H9 (cell line): ENCODE measurements around the gene OR7E24. TPM values are rescaled to one million over a fixed set of nuclear protein-coding genes. Genes with fewer than 3 reads are reported as not detected.

Experiments used
- DNase-seq: peaks from one replicate; pipeline ENCODE4 v3.0.0-alpha.2; 2017
- H2AFZ ChIP-seq: one replicate; pipeline ENCODE4 v1.6.1; 2013; ENCODE audit warnings: mild to moderate bottlenecking, low read length, control low read depth, moderate library complexity
- H2AK5ac ChIP-seq: 2 replicates; pipeline ENCODE4 v1.6.1; 2013; ENCODE audit warnings: low read length, control low read depth, mixed read lengths; ENCODE audit not compliant: insufficient read length
- H2BK120ac ChIP-seq: one replicate; pipeline ENCODE4 v1.6.1; 2013; ENCODE audit warnings: low read depth, mild to moderate bottlenecking, low read length, control low read depth, inconsistent platforms; ENCODE audit not compliant: poor library complexity, severe bottlenecking
- H2BK12ac ChIP-seq: 2 replicates; pipeline ENCODE4 v1.6.1; 2013; ENCODE audit warnings: low read length, control low read depth, mixed read lengths, low read depth; ENCODE audit not compliant: insufficient read length
- H2BK15ac ChIP-seq: 2 replicates; pipeline ENCODE4 v1.6.1; 2013; ENCODE audit warnings: low read depth, low read length, control low read depth
- H2BK20ac ChIP-seq: one replicate; pipeline ENCODE4 v1.6.1; 2013; ENCODE audit warnings: low read depth, mild to moderate bottlenecking, low read length, control low read depth, inconsistent platforms; ENCODE audit not compliant: poor library complexity, severe bottlenecking
- H2BK5ac ChIP-seq: 2 replicates; pipeline ENCODE4 v1.6.1; 2013; ENCODE audit warnings: low read length, control low read depth, mixed read lengths; ENCODE audit not compliant: insufficient read length
- H3K14ac ChIP-seq: 2 replicates; pipeline ENCODE4 v1.6.1; 2013; ENCODE audit warnings: low read length, control low read depth; ENCODE audit not compliant: insufficient read depth
- H3K18ac ChIP-seq: 2 replicates; pipeline ENCODE4 v1.6.1; 2013; ENCODE audit warnings: low read depth, mild to moderate bottlenecking, mixed read lengths, low read length, control low read depth; ENCODE audit not compliant: insufficient read length
- H3K23ac ChIP-seq: 2 replicates; pipeline ENCODE4 v1.6.1; 2013; ENCODE audit warnings: low read length, control low read depth, mixed read lengths, low read depth; ENCODE audit not compliant: insufficient read length
- H3K23me2 ChIP-seq: 2 replicates; pipeline ENCODE4 v1.6.1; 2013; ENCODE audit warnings: low read depth, mild to moderate bottlenecking, mixed read lengths, low read length, control low read depth; ENCODE audit not compliant: insufficient read length, poor library complexity, severe bottlenecking
- H3K27ac ChIP-seq: 2 replicates; pipeline ENCODE4 v1.5.1; 2013; ENCODE audit warnings: low read length, control low read depth, mixed read lengths, low read depth; ENCODE audit not compliant: insufficient read length
- H3K27me3 ChIP-seq: 2 replicates; pipeline ENCODE4 v1.6.1; 2013; ENCODE audit warnings: low read length, control low read depth, inconsistent platforms; ENCODE audit not compliant: insufficient read depth
- H3K4ac ChIP-seq: 2 replicates; pipeline ENCODE4 v1.6.1; 2013; ENCODE audit warnings: low read depth, mild to moderate bottlenecking, control low read depth, inconsistent platforms, low read length, moderate library complexity
- H3K4me1 ChIP-seq: 2 replicates; pipeline ENCODE4 v1.6.1; 2013; ENCODE audit warnings: low read length, control low read depth, inconsistent platforms; ENCODE audit not compliant: insufficient read depth
- H3K4me2 ChIP-seq: 2 replicates; pipeline ENCODE4 v1.6.1; 2013; ENCODE audit warnings: low read length, control low read depth, mixed read lengths; ENCODE audit not compliant: insufficient read length, insufficient read depth
- H3K56ac ChIP-seq: 2 replicates; pipeline ENCODE4 v1.6.1; 2013; ENCODE audit warnings: low read depth, mild to moderate bottlenecking, mixed read lengths, low read length, control low read depth; ENCODE audit not compliant: insufficient read length
- H3K79me1 ChIP-seq: 2 replicates; pipeline ENCODE4 v1.6.1; 2013; ENCODE audit warnings: low read depth, mild to moderate bottlenecking, moderate library complexity, low read length, control low read depth, inconsistent platforms; ENCODE audit not compliant: insufficient read depth, poor library complexity, severe bottlenecking
- H3K79me2 ChIP-seq: 2 replicates; pipeline ENCODE4 v1.6.1; 2013; ENCODE audit warnings: low read length, control low read depth, inconsistent platforms; ENCODE audit not compliant: insufficient read depth
- H3K9ac ChIP-seq: 2 replicates; pipeline ENCODE4 v1.6.1; 2013; ENCODE audit warnings: low read length, control low read depth, mixed read lengths; ENCODE audit not compliant: insufficient read length; ENCODE audit errors: extremely low read depth
- H3K9me3 ChIP-seq: one replicate; pipeline ENCODE4 v1.6.1; 2013; ENCODE audit warnings: low read depth, low read length, inconsistent platforms; ENCODE audit not compliant: control insufficient read depth
- H3T11ph ChIP-seq: one replicate; pipeline ENCODE4 v1.6.1; 2013; ENCODE audit warnings: mild to moderate bottlenecking, low read length, control low read depth, inconsistent platforms
- H4K20me1 ChIP-seq: one replicate; pipeline ENCODE4 v1.6.1; 2013; ENCODE audit not compliant: control insufficient read depth, insufficient read length, insufficient read depth
- H4K5ac ChIP-seq: 2 replicates; pipeline ENCODE4 v1.6.1; 2013; ENCODE audit warnings: low read depth, mild to moderate bottlenecking, mixed read lengths, low read length, control low read depth; ENCODE audit not compliant: insufficient read length
- H4K8ac ChIP-seq: replicated peaks from 2 replicates; pipeline ENCODE4 v1.6.1; 2013; ENCODE audit warnings: low read length, control low read depth, mixed read lengths, low read depth; ENCODE audit not compliant: insufficient read length
- H4K91ac ChIP-seq: 2 replicates; pipeline ENCODE4 v1.6.1; 2013; ENCODE audit warnings: low read depth, mild to moderate bottlenecking, moderate library complexity, mixed read lengths, low read length, control low read depth; ENCODE audit not compliant: insufficient read length
- H3K27ac Mint-ChIP-seq, 3 experiments: 2 replicates in 2 of 3; 3 replicates in 1 of 3; pipeline ENCODE4 v1.8.0; 2020 to 2021; ENCODE audit warnings: mixed read lengths in 3 of 3, mild to moderate bottlenecking in 1 of 3, moderate library complexity in 1 of 3
- H3K27me3 Mint-ChIP-seq: 2 replicates; pipeline ENCODE4 v1.8.0; 2021; ENCODE audit warnings: low read depth, mild to moderate bottlenecking, moderate library complexity, mixed read lengths
- H3K36me3 Mint-ChIP-seq, 3 experiments: 2 replicates in 2 of 3; 3 replicates in 1 of 3; pipeline ENCODE4 v1.8.0; 2020 to 2021; ENCODE audit warnings: low read depth in 3 of 3, mixed read lengths in 3 of 3; ENCODE audit not compliant: insufficient read depth in 1 of 3
- H3K4me1 Mint-ChIP-seq, 2 experiments: 2 replicates each; pipeline ENCODE4 v1.8.0; 2020; ENCODE audit warnings: mixed read lengths in 2 of 2
- H3K4me3 Mint-ChIP-seq, 2 experiments: 2 replicates in 1 of 2; 3 replicates in 1 of 2; pipeline ENCODE4 v1.8.0; 2020 to 2021; ENCODE audit warnings: mild to moderate bottlenecking in 2 of 2, mixed read lengths in 2 of 2, moderate library complexity in 1 of 2
- H3K9me3 Mint-ChIP-seq, 2 experiments: 2 replicates in 1 of 2; 3 replicates in 1 of 2; pipeline ENCODE4 v1.8.0; 2020; ENCODE audit warnings: mild to moderate bottlenecking in 2 of 2, mixed read lengths in 2 of 2, moderate library complexity in 1 of 2
- CTCF ChIP-seq: fragments of 200-600 bp; sonication (generic); conservative IDR thresholded peaks from 3 replicates; pipeline ENCODE4 v1.8.0; 2021; ENCODE audit warnings: antibody characterized with exemption, mild to moderate bottlenecking
- WGBS: extraction: QIAGEN DNeasy Blood & Tissue Kit; methylation state at CpG from one replicate; pipeline ENCODE4 v1.1.7; 2013; ENCODE audit warnings: missing lambda C conversion rate, low lambda C conversion rate, mixed read lengths; ENCODE audit not compliant: insufficient read length; ENCODE audit errors: extremely low coverage; 5-methylcytosine and 5-hydroxymethylcytosine counted together
- long read RNA-seq: library from polyadenylated mRNA; unstranded; transcript quantifications from one replicate; pipeline ENCODE4 v2.0.0, GENCODE V29; 2020
- total RNA-seq: library from RNA; stranded (reverse); gene quantifications from 2 replicates; pipeline ENCODE4 v1.2.1, GENCODE V29; 2021

The OR7E24 gene
- total RNA-seq, result not detected in 2 replicates
- long read RNA-seq, result 0 reads

- WGBS, result no CpG with 5 or more reads among the region's 1 CpG
Measured at GRCh38 chr19:9250630-9251029, at the start of gene OR7E24. TSS of gene OR7E24 (plus strand) at chr19:9250930. CDS start at chr19:9251044, 114 bp downstream.

More at GRCh38 chr19:9250630-9251029, at the start of gene OR7E24:
- no peak within 1 kb of the TSS for H3K4me2 ChIP-seq
- TF ChIP-seq CTCF, result no peak
- H3K9me3 ChIP-seq, result peaks cover 64% of the 10 kb centered on the region
- Mint-ChIP-seq H3K4me3 (no peak within 1 kb of the TSS), H3K9me3 (peaks cover 83 to 89% of the 10 kb centered on the region in 2 experiments), H3K36me3 (peaks cover 3 to 19% (median 5%) of the 10 kb centered on the region in 3 experiments; a peak in 4 of 7 replicates), H3K27ac (no peak within 1 kb of the TSS), H3K27me3 (peaks cover 4% of the 10 kb centered on the region), H3K4me1 (no peaks in the 10 kb centered on the region)
- no peak within 1 kb of the TSS for H2BK5ac ChIP-seq
- no peak within 1 kb of the TSS for H4K5ac ChIP-seq
- H3K79me2 ChIP-seq, result no peaks in the 10 kb centered on the region
- no peak within 1 kb of the TSS for H2AK5ac ChIP-seq
- H3T11ph ChIP-seq, result no peak within 1 kb of the TSS
- H2AFZ ChIP-seq, result no peak within 1 kb of the TSS
- no peak within 1 kb of the TSS for H2BK15ac ChIP-seq
- H3K4me1 ChIP-seq, result no peaks in the 10 kb centered on the region
- H3K23me2 ChIP-seq, result no peaks in the 10 kb centered on the region
- H3K79me1 ChIP-seq, result no peaks in the 10 kb centered on the region
- no peak within 1 kb of the TSS for H4K91ac ChIP-seq
- no peak within 1 kb of the TSS for H3K14ac ChIP-seq
- no peak for DNase-seq
- H2BK120ac ChIP-seq, result no peak within 1 kb of the TSS
- H2BK20ac ChIP-seq, result no peak within 1 kb of the TSS
- no peak within 1 kb of the TSS for H3K23ac ChIP-seq
- no peak within 1 kb of the TSS for H4K8ac ChIP-seq
- H4K20me1 ChIP-seq, result no peaks in the 10 kb centered on the region
- no peak within 1 kb of the TSS for H3K18ac ChIP-seq
- no peak within 1 kb of the TSS for H2BK12ac ChIP-seq
- H3K4ac ChIP-seq, result no peak within 1 kb of the TSS
- H3K27me3 ChIP-seq, result no peaks in the 10 kb centered on the region
- H3K56ac ChIP-seq, result no peak within 1 kb of the TSS
- H3K27ac ChIP-seq, result no peak within 1 kb of the TSS
- H3K9ac ChIP-seq, result no peak within 1 kb of the TSS
